Measurements from ENCODE around the gene MIDN. TPM values are rescaled to one million over a fixed set of nuclear protein-coding genes. Genes with fewer than 3 reads are reported as not detected.

Gene MIDN
- total RNA-seq, 4 donors from 2014 or later = 12.4 to 65.0 (median 40.4) TPM

DNA sequence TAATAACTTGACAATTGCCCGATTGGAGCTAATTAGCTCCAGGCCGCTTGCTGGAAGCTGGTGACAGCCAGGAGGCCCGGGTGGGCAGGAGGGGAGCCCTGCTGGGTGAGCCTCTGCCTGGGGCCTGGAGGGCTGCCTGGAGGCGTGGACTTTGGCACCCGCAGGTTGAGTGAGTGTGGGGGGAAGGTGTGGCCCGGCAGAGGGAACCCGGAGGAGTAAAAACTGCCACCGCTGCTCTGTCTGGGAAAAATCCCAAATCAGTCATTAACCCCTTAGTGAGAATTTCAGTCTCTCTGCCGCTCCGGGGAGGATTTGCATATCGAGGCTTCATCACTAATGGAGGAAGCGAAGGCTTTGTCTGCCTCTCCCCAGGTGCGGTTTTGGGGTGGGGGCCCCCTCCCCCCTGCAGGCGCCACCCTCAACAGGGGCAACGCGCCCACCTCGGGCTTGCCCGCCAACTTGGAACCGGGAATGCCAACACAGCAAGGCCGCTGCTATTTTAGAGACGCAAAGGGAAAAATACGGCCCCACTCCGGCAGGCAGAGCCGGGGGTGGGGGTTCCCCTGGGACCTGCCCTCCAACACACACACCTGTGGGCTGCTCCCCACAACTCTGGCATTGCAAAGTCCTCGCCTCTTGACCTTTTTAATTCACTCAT lies 43.5 kb downstream of the MIDN start:
- H3K27me3 ChIP-seq = peaks cover 9 to 100% (median 26%) of the 10 kb centered on the region in 4 donors
- H3K36me3 ChIP-seq = no peaks in the 10 kb centered on the region
- intact Hi-C loops (cut with DNase I) = no loop called here
- peaks cover 0 to 30% (median 7%) of the 10 kb centered on the region in 3 donors for H3K4me1 ChIP-seq
- TF ChIP-seq POLR2A (IDR thresholded peaks at IDR 0.05) = no peak
- TF ChIP-seq, protein P1, sequence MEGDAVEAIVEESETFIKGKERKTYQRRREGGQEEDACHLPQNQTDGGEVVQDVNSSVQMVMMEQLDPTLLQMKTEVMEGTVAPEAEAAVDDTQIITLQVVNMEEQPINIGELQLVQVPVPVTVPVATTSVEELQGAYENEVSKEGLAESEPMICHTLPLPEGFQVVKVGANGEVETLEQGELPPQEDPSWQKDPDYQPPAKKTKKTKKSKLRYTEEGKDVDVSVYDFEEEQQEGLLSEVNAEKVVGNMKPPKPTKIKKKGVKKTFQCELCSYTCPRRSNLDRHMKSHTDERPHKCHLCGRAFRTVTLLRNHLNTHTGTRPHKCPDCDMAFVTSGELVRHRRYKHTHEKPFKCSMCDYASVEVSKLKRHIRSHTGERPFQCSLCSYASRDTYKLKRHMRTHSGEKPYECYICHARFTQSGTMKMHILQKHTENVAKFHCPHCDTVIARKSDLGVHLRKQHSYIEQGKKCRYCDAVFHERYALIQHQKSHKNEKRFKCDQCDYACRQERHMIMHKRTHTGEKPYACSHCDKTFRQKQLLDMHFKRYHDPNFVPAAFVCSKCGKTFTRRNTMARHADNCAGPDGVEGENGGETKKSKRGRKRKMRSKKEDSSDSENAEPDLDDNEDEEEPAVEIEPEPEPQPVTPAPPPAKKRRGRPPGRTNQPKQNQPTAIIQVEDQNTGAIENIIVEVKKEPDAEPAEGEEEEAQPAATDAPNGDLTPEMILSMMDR (IDR thresholded peaks at IDR 0.05) = no peak
- H3K27ac ChIP-seq = no peak overlapping the region
- DNase-seq = no peak
- 16 to 27% methylated on average over 12 to 17 of the region's 25 CpGs for WGBS, 2 donors
- H3K4me3 ChIP-seq = no peak overlapping the region
- no peaks in the 10 kb centered on the region for H3K9me3 ChIP-seq

DNA sequence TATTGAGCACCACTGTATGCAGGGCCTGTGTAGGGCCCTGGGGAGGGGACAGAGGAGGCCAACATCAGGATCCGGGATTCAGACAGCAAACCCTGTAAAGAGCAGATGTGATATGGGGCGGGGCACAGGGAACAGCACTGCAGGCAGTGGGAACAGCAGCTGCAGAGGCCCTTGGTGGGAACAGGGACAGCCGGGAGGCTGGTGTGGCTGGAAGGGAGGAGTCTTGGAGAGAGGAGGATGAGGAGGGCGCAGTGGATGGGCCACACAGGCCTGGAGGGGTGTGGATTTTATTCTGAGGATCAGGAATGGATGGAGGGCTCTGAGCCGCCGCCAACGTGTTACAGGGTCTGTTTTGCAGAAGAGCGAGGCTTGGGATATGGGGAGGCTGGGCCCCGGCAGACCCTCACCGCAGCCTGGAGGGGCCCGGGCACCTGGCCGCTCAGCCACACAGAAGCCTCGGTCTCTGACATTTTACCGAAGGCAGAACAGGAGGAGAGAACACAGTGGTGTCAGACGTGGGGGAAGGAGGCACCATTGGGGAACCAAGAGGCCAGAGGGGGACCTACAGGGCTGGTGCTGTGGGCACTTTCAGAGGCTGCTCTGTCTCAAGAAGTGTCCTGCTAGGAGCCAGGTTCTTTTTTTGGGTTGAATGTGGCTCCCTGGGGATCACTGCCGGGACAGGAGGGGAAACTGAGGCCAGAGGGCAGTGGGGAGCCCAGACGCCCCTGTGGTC lies 44.2 kb downstream of the MIDN start:
- Histone ChIP-seq H3K36me3 (no peaks in the 10 kb centered on the region), H3K4me1 (peaks cover 0 to 23% (median 7%) of the 10 kb centered on the region in 3 donors), H3K4me3 (no peak overlapping the region), H3K27me3 (peaks cover 3 to 100% (median 19%) of the 10 kb centered on the region in 4 donors), H3K27ac (no peak overlapping the region), H3K9me3 (no peaks in the 10 kb centered on the region)
- no peak for TF ChIP-seq POLR2A (IDR thresholded peaks at IDR 0.05)
- TF ChIP-seq, protein P1 (IDR thresholded peaks at IDR 0.05) = no peak
- 73 to 83% methylated on average over 9 of the region's 17 CpGs for whole genome bisulfite sequencing, 2 donors
- no peak for DNase-seq
- intact Hi-C loops (cut with DNase I) = no loop called here

DNA sequence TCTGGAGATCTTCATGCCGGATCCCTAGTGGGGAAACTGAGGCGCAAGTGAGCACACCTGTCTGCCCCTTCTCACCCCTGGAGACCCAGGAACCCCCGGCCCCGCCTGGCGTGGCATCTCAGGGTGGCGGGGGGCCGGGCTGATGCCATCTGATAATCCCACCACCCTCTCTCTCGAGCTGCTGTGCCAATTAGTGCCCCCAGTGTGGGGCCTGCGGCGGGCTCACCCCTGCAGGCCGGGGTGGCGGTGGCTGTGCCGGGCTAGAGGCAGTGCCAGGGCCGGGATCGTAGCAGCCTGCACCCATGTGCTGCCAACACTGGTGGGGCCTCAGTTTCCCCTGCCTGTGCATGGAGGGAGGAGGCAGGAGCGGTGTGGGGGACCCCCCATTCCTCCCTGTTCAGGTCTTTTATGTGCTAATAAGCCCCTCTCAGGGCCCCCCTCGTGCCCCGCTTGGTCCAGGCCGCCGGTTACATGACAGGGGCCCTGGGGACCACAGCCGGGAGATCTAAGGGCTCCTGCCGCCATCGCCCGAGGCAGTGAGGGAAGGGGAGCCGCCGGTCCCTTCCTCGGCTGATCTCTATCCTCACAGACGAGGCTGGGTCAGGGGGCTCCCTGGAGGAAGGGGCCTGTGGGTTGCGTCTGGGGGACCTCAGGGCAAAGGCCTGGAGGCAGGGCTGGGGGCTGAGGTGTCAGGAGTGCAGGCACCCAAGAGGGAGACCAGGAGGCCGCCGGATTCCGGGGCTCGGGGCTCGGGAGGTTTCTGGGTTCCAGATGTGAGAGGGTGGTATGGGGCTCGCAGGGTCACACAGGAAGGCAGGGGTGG lies 45.6 kb downstream of the MIDN start:
- 76% methylated on average over 10 of the region's 35 CpGs; no CpG with 5 or more reads in 1 of the 2 donors for WGBS, 2 donors
- Histone ChIP-seq H3K36me3 (no peaks in the 10 kb centered on the region), H3K4me3 (no peak overlapping the region), H3K27me3 (peaks cover 0 to 91% (median 12%) of the 10 kb centered on the region in 4 donors), H3K9me3 (no peaks in the 10 kb centered on the region), H3K27ac (no peak overlapping the region), H3K4me1 (peaks cover 0 to 17% (median 7%) of the 10 kb centered on the region in 3 donors)
- DNase-seq = no peak
- TF ChIP-seq POLR2A (IDR thresholded peaks at IDR 0.05) = no peak
- intact Hi-C loops (cut with DNase I) = no loop called here

DNA sequence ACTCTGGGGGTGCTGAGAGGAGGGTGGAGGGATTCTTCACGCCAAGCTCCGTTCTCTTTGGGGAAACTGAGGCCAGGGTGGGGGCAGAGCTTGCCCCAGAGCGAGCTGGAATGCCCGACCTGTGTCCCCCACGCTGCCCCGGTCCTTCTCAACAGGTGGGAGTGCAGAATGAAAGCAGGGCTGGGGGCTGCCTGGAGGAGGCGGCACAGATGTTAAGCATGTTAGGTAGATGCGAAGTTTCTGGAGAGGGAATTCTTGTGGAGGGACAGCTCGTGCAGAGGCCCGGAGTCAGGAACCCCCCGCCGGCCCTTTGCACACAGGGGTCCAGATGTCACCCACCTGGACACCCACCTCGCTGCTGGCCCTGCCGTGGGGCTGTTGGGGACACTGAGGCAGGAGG lies 46.3 kb downstream of the MIDN start:
- H3K4me3 ChIP-seq = no peak overlapping the region
- no peak for DNase-seq
- intact Hi-C loops (cut with DNase I) = no loop called here
- H3K27me3 ChIP-seq = peaks cover 0 to 86% (median 12%) of the 10 kb centered on the region in 4 donors
- no peaks in the 10 kb centered on the region for H3K9me3 ChIP-seq
- peaks cover 0 to 17% (median 7%) of the 10 kb centered on the region in 3 donors for H3K4me1 ChIP-seq
- no peaks in the 10 kb centered on the region for H3K36me3 ChIP-seq
- H3K27ac ChIP-seq = no peak overlapping the region
- 61 to 85% methylated on average over 4 to 12 of the region's 14 CpGs for WGBS, 2 donors
- TF ChIP-seq, protein P1 (IDR thresholded peaks at IDR 0.05) = no peak
- no peak for TF ChIP-seq POLR2A (IDR thresholded peaks at IDR 0.05)

DNA sequence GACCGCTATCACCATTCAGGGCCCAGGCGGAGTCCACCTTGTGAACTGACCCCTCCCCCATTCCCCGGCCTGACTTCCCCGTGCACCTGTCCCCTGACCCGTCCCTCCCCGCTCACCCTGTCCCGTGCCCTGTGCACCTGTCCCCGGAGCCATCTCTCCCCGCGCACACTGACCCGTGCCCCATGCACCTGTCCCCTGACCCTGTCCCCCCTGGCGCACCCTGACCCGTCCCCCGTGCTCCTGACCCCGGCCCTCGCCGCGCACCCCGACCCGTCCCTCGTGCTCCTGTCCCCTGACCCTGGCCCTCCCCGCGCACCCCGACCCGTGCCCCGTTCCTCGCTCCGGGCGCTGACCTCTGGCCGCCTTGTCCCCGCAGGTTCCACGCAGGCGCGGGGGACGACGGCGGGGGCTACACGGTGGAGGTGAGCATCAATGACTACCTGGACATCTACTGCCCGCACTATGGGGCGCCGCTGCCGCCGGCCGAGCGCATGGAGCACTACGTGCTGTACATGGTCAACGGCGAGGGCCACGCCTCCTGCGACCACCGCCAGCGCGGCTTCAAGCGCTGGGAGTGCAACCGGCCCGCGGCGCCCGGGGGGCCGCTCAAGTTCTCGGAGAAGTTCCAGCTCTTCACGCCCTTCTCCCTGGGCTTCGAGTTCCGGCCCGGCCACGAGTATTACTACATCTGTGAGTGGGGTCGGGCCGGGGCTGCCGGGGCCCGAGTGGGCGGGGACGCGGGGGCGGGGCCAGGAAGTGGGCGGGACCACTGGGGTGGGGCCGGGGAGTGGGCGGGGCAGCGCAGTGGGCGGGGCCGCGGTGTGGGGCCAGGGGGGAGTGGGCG lies 47.0 kb downstream of the MIDN start:
- H3K4me3 ChIP-seq = peak overlapping the region in 2 of 4 donors; percentile 16 to 40
- TF ChIP-seq POLR2A (IDR thresholded peaks at IDR 0.05) = no peak
- TF ChIP-seq, protein P1 (IDR thresholded peaks at IDR 0.05) = no peak
- WGBS, 2 donors = 33% methylated on average over 12 of the region's 82 CpGs; no CpG with 5 or more reads in 1 of the 2 donors
- H3K9me3 ChIP-seq = no peaks in the 10 kb centered on the region
- H3K4me1 ChIP-seq = peaks cover 0 to 17% (median 7%) of the 10 kb centered on the region in 3 donors
- DNase-seq = no peak
- intact Hi-C loops (cut with DNase I) = no loop called here
- H3K27ac ChIP-seq = no peak overlapping the region
- peaks cover 0 to 82% (median 10%) of the 10 kb centered on the region in 4 donors for H3K27me3 ChIP-seq
- H3K36me3 ChIP-seq = no peaks in the 10 kb centered on the region
